Fibroblast of lung (primary cell): ENCODE data around the gene MRGPRF. TPM values are rescaled to one million over a fixed set of nuclear protein-coding genes. Genes with fewer than 3 reads are reported as not detected.

Experiments
- DNase-seq, 2 donors: peaks; one replicate each; pipeline versions ENCODE4 v3.0.0 to v3.0.0-alpha.2; 2010; ENCODE audit warnings: low read depth in 2 of 2
- H2AFZ ChIP-seq: 2 replicates; pipeline ENCODE4 v1.5.1; 2012; ENCODE audit warnings: low read length, control low read depth, inconsistent platforms
- H3K27ac ChIP-seq: 2 replicates; pipeline ENCODE4 v1.5.1; 2011; ENCODE audit warnings: low read length, control low read depth; ENCODE audit not compliant: insufficient read depth
- H3K27me3 ChIP-seq: 2 replicates; pipeline ENCODE4 v1.5.1; 2011; ENCODE audit warnings: mild to moderate bottlenecking, low read length; ENCODE audit not compliant: control insufficient read depth, insufficient read depth
- H3K36me3 ChIP-seq: 2 replicates; pipeline ENCODE4 v1.5.1; 2011; ENCODE audit warnings: low read length; ENCODE audit not compliant: control insufficient read depth, insufficient read depth
- H3K4me1 ChIP-seq: 2 replicates; pipeline ENCODE4 v1.5.1; 2011; ENCODE audit warnings: low read length; ENCODE audit not compliant: control insufficient read depth, insufficient read depth; ENCODE audit errors: extremely low read depth
- H3K4me2 ChIP-seq: 2 replicates; pipeline ENCODE4 v1.5.1; 2011; ENCODE audit warnings: low read length, control low read depth; ENCODE audit not compliant: insufficient read depth; ENCODE audit errors: extremely low read depth
- H3K4me3 ChIP-seq, 4 experiments: fragments of 200-600 bp in 1 of 4; sonication (generic) in 1 of 4; replicated peaks in 1 of 4; 2 replicates each; pipeline ENCODE4 v1.5.1; 2011 to 2016; ENCODE audit warnings: low read length in 4 of 4, low read depth in 3 of 4, mild to moderate bottlenecking in 3 of 4, control low read depth in 2 of 4, inconsistent platforms in 1 of 4, mixed read lengths in 1 of 4; ENCODE audit not compliant: insufficient read depth in 1 of 4; ENCODE audit errors: control extremely low read depth in 1 of 4
- H3K79me2 ChIP-seq: 2 replicates; pipeline ENCODE4 v1.5.1; 2012; ENCODE audit warnings: mild to moderate bottlenecking, low read length, inconsistent platforms; ENCODE audit not compliant: control insufficient read depth, insufficient read depth
- H3K9ac ChIP-seq: 2 replicates; pipeline ENCODE4 v1.5.1; 2011; ENCODE audit warnings: mild to moderate bottlenecking, low read length, control low read depth; ENCODE audit not compliant: insufficient read depth
- H3K9me3 ChIP-seq: 2 replicates; pipeline ENCODE4 v1.5.1; 2012; ENCODE audit warnings: low read depth, low read length; ENCODE audit not compliant: control insufficient read depth, insufficient read depth
- H4K20me1 ChIP-seq: 2 replicates; pipeline ENCODE4 v1.5.1; 2011; ENCODE audit warnings: low read length; ENCODE audit not compliant: control insufficient read depth, insufficient read depth; ENCODE audit errors: extremely low read depth
- EZH2 ChIP-seq: IDR thresholded peaks from 2 replicates; pipeline ENCODE4 v1.5.1; 2012; ENCODE audit warnings: low read length, control low read depth, mild to moderate bottlenecking; ENCODE audit errors: missing control alignments
- polyA plus RNA-seq, 2 donors: library from polyadenylated mRNA; depleted of rRNA in 1 of 2; stranded (reverse) in 1 of 2; unstranded in 1 of 2; fragments of >200 nt; gene quantifications; 2 replicates each; pipeline ENCODE4 v1.2.1, GENCODE V29; 2011 to 2012; ENCODE audit warnings: missing spikeins in 1 of 2
- total RNA-seq: library from RNA; depleted of rRNA; stranded (reverse); fragments of >200 nt; gene quantifications from 2 replicates; pipeline ENCODE4 v1.2.1, GENCODE V29; 2014
- TF ChIP-seq, protein P1 (sequence below), 2 donors: IDR thresholded peaks in 1 of 2; conservative IDR thresholded peaks in 1 of 2; 1 replicate in 1 of 2; 2 replicates in 1 of 2; pipeline ENCODE4 v1.5.1; 2011 to 2012; ENCODE audit warnings: low read length in 2 of 2, control low read depth in 1 of 2, inconsistent platforms in 1 of 2, low read depth in 1 of 2, mild to moderate bottlenecking in 1 of 2

MRGPRF gene
- total and polyA plus RNA-seq, 2 donors (not counting 1 experiment from before 2014, with no cell fraction given): 84.2 to 88.1 TPM

DNA sequence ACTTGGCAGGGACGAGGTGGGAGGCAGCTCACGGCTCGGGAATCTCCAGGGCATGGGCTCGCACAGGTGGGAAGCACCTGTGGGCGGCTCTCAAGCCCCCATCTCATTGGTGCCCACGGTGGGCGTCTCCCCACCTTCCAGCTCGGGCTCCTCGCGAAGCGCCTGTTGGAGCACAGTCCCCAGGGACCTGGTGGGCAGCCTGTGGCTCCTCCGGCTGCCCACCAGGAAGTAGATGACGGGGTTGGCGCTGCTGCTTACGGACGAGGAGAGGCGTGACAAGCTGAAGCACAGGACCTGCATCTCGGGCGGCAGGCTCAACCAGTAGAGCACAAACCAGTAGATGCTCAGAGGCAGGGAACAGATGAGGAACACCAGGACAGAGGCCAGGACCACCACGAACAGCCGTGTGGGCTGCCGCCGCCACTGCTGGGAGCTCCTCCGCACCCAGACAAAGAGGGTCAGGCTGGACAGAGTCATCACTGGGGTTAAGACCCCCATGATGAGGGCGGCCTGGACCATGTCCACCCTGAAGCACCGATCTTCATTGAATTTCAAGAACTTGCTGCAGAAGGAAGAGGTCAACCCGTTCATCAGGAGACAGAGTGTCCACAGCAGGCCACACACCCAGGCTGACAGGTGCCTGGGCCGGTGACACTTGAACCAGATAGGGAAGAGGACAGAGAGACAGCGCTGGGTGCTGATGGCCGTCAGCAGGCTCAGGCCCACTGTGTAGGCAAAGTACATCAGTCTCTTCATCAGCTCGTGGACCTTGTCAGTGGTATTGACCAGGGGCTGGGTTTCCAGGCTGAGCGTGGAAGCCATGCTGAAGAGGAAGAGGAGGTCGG is 32.9 kb downstream of the MRGPRF start:
- Histone ChIP-seq H2AFZ (no peak overlapping the region), H3K9me3 (no peaks in the 10 kb centered on the region), H3K4me1 (no peaks in the 10 kb centered on the region), H3K27ac (no peak overlapping the region), H3K79me2 (no peaks in the 10 kb centered on the region), H4K20me1 (no peaks in the 10 kb centered on the region), H3K9ac (no peak overlapping the region), H3K27me3 (peaks cover 10% of the 10 kb centered on the region), H3K36me3 (no peaks in the 10 kb centered on the region), H3K4me2 (no peak overlapping the region), H3K4me3 (no peak overlapping the region)
- DNase-seq: no peak
- no peak for TF ChIP-seq EZH2
- TF ChIP-seq, protein P1, sequence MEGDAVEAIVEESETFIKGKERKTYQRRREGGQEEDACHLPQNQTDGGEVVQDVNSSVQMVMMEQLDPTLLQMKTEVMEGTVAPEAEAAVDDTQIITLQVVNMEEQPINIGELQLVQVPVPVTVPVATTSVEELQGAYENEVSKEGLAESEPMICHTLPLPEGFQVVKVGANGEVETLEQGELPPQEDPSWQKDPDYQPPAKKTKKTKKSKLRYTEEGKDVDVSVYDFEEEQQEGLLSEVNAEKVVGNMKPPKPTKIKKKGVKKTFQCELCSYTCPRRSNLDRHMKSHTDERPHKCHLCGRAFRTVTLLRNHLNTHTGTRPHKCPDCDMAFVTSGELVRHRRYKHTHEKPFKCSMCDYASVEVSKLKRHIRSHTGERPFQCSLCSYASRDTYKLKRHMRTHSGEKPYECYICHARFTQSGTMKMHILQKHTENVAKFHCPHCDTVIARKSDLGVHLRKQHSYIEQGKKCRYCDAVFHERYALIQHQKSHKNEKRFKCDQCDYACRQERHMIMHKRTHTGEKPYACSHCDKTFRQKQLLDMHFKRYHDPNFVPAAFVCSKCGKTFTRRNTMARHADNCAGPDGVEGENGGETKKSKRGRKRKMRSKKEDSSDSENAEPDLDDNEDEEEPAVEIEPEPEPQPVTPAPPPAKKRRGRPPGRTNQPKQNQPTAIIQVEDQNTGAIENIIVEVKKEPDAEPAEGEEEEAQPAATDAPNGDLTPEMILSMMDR (conservative IDR thresholded peaks at IDR 0.05 in 1 of 2, IDR thresholded peaks at IDR 0.05 in 1 of 2; ENCODE audit: low read depth in 1 of 2, low read length in 2 of 2): no peak

DNA sequence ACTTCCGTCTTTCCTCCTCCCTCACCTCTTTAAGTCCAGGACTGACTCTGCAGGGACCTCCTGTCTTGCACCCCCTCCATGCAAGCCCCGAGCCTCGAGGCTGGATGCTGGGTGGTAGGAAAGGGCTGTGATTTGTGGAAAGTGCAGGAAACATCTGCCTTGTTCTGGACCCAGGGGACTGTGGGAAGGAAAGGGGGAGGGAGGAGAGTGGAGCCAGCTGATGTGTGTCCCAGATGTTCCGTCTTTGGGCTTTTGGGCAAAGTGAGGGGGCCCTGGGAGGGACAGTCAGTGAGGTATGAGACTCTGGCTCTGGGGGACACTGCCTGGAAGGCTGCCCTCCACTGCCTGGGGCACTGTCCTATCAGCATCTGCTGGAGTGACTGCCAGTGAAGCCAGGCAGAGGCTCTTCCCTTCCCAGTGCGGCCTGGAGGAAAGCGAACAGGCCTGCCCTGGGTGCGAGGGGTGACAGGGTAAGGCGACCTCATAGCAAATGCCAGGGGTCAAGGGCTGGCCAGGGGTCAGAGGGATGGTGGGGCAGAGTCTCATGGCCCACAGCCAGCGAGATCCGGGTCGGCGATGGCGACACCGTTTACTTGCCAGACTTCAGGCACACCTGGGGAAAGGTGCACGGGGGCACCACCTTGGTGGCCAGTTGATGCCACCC is 34.0 kb downstream of the MRGPRF start:
- Histone ChIP-seq H2AFZ (no peak overlapping the region), H3K36me3 (no peaks in the 10 kb centered on the region), H3K79me2 (no peaks in the 10 kb centered on the region), H4K20me1 (no peaks in the 10 kb centered on the region), H3K9me3 (no peaks in the 10 kb centered on the region), H3K27ac (no peak overlapping the region), H3K4me1 (no peaks in the 10 kb centered on the region), H3K4me2 (no peak overlapping the region), H3K27me3 (peaks cover 10% of the 10 kb centered on the region), H3K9ac (no peak overlapping the region), H3K4me3 (no peak overlapping the region)
- TF ChIP-seq, protein P1 (conservative IDR thresholded peaks at IDR 0.05 in 1 of 2, IDR thresholded peaks at IDR 0.05 in 1 of 2; ENCODE audit: low read depth in 1 of 2, low read length in 2 of 2): no peak
- TF ChIP-seq EZH2: no peak
- no peak for DNase-seq

DNA sequence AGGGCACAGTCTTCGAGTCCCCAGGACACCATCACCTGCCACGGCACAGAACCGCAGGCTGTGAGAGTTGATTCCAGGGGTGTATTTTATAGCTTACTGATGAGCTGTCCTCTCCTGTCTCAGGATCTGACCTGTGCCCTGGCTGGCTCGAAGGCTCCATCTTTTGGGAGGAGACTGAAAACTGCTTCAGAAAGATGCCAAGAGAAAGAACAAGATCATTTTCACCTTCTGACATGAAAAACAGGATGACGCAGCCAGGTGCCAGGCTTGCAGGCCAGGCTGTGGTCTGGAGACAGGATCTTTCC is 34.5 kb downstream of the MRGPRF start:
- no peaks in the 10 kb centered on the region for H4K20me1 ChIP-seq

More for the DNA sequence above, 34.5 kb downstream of the MRGPRF start:
- H3K4me3 ChIP-seq: no peak overlapping the region
- H3K27me3 ChIP-seq: peaks cover 10% of the 10 kb centered on the region
- no peak overlapping the region for H2AFZ ChIP-seq
- no peaks in the 10 kb centered on the region for H3K9me3 ChIP-seq
- H3K4me1 ChIP-seq: no peaks in the 10 kb centered on the region
- no peaks in the 10 kb centered on the region for H3K36me3 ChIP-seq
- DNase-seq: no peak
- H3K79me2 ChIP-seq: no peaks in the 10 kb centered on the region
- no peak overlapping the region for H3K4me2 ChIP-seq
- H3K27ac ChIP-seq: no peak overlapping the region
- no peak overlapping the region for H3K9ac ChIP-seq
- no peak for TF ChIP-seq EZH2
- TF ChIP-seq, protein P1 (conservative IDR thresholded peaks at IDR 0.05 in 1 of 2, IDR thresholded peaks at IDR 0.05 in 1 of 2; ENCODE audit: low read depth in 1 of 2, low read length in 2 of 2): no peak
